Frontal cortex (tissue), 4 donors: ENCODE data around the gene ADM2. TPM values are rescaled to one million over a fixed set of nuclear protein-coding genes. Genes with fewer than 3 reads are reported as not detected.

Experiments used
- DNase-seq, 2 donors: peaks; one replicate each; pipeline ENCODE4 v3.0.0; 2012; ENCODE audit warnings: low spot score in 2 of 2
- FAIRE-seq: peaks from 2 replicates; lab custom pipeline; 2012; peaks lifted over from hg19 to GRCh38; lab: Jason Lieb, UNC
- total RNA-seq: library from RNA; depleted of rRNA; stranded (reverse); fragments of >200 nt; gene quantifications from one replicate; pipeline ENCODE4 v1.2.3, GENCODE V29; 2014
- donor health status: control.
- donor health status: control.
- donor health status: control.

ADM2 gene
- total RNA-seq, 1 donor from 2014 or later: not detected

- DNase-seq (no peak), FAIRE-seq (no peak)
Observed at GRCh38 chr22:50465066-50465930, 16.0 kb upstream of the ADM2 start.

DNA sequence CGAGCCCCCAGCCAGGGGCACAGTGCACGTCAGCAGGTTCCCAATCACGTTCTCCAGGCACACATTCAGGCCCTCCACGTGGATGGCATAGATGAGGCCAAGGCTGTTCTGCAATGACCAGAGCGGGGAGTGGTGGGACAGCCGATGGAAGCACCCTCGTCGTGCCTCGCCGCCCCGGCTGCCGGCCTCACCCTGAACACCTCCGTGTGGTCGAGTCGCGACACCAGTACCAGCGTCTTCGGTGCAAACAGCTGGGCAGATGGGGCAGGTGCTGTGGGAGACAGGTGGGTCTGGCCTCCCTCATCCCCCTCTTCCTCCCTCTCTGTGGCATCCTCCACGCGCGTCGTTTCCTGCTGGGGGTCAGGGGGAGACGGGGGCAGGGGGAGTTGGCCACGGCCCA is 14.0 kb upstream of the ADM2 start:
- FAIRE-seq (no peak), DNase-seq (no peak)

- no peak for DNase-seq
- no peak for FAIRE-seq
Observed at GRCh38 chr22:50467773-50468440, 13.4 kb upstream of the ADM2 start.

GRCh38 chr22:50468626-50469025 is 12.7 kb upstream of the ADM2 start:
- DNase-seq: no peak
- FAIRE-seq: no peak

DNA sequence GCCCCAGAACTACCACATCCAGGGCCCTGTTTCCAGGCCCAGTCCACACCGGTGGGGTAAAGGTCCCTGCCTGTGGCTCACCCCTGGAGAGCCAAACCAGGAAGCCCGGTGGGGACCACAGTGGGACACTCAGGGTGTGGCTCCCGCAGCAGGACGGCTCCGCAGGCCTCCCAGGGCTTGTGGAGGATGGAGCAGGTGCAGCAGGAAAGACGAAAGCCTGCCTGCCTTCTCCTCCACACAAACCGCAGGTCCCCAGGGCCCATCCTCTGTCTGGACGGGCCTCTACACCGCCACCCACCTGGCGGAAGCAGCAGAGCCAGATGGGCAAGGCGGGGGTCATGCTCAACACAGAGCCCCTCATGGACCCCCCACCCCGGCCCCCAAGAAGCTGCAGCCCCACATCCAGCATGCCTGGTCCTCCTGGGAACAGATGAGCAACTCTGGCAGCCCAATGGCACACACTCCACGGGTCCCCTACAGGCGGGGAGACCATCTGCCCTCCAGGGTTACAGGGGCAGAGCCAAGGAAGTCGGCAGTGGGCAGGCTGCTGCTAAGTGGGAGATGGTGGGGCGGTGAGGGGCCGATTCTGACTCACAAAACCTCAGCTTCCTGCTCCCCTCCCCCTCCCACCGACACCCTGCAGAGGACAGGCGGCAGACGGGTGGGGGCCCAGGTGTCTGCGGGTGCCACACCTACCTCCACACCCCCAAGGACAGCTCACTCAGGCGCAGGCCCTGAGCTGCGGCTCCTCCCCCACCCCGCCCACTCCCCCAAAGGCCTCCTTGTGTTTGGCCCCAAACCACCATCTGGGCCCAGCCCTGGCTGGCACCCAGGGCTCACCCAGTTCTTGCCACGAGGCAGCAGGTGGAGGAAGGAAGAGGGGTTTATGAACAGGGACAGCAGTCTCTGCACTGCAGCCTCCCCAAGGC is 11.7 kb upstream of the ADM2 start:
- FAIRE-seq: no peak
- peak in 1 of 2 donors; percentile 60 for DNase-seq

DNA sequence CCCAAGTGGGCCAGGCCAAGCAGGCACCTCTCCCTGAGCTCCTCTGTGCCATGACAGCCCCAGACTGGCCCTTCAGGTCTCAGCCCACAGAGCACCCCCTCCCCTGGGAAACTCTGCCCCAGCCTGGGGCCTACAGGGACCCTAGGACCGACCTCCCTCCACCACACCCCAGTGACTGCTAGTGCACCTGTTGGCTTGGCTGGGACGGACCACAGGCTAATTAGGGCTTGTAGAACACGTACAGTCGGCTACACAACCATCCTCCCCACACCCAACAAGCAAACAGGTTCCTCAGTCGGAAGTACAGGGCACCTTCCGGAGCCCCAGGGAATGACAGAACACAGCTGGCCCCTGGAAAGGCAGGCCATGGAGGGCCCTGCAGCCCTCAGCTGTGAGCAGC is 10.9 kb upstream of the ADM2 start:
- FAIRE-seq (no peak), DNase-seq (no peak)

DNA sequence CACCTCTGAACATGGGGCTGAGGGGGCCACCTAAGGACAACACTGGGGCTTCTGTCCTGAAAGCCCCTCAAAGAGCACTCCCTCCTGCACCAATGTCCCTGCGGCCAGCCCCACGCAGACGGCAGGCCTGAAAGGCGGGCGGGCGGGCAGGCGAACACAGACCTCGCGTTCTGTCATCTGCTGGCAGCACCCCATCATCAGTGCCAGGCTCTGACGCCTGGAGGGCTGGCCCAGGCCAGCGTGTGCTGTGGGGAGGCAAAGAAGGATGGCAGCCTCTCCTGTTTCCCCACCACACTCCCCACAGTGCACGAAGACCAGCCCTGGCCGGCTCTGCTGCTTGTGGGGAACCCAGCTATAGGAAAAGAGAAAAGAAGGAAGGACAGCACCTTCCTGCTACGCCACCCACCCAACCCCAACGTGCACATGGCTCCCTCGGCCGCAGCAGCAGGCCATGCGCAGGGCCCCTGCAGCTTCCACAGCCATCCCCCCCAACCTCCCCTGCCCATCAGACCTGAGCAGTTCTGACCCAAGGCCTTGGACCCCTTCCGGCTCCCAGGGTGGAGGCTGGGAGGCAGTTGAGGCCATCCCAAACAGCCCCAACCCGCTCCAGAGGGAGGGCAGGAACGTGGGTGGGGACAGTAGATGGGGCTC is 10.0 kb upstream of the ADM2 start:
- no peak for FAIRE-seq

DNA sequence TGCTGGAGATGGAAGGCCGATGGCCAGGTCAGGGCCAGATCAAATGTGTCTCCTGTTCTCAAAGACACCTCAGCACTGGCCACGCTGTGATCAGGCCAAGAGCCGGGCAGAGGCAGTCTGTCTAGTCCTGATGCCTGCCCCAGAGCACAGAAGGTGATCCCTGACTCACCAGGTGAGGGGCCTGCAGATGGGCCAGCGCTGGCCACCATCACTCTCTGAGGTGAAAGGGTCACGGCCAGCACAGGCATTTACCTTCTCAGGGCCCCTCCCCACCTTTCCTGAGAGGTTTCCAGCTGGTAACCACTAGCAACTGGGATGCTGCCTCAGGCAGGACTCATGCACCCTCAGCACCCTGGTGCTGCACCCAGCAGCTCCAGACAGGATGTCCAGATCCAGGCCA is 9.4 kb upstream of the ADM2 start:
- no peak for DNase-seq
- no peak for FAIRE-seq

More for the DNA sequence above, 10.0 kb upstream of the ADM2 start:
- peak; percentile 70 to 79 for DNase-seq

DNA sequence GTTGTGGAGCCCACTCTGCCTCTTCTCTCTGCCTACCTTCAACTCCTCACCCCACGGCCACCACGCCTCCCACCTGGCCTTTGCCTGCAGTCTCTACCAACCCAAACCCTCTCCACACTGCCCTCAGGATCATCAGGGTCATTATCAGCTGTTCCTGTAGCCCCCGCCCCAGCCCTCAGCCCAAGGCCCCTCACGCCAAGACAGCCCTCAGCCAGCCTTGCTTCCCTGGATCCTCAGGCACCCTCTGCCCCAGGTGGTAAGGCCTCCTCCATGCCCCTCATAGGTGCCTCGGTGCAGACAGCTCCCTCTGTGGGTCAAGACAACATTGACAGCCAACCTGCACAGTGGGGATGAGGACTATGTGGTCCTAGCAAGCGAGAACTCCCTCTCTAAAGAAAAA is 8.3 kb upstream of the ADM2 start:
- no peak for DNase-seq
- FAIRE-seq: no peak

GRCh38 chr22:50473855-50474671 is 7.3 kb upstream of the ADM2 start:
- DNase-seq: peak in 1 of 2 donors; percentile 68
- FAIRE-seq: no peak

GRCh38 chr22:50474710-50475651 is 6.4 kb upstream of the ADM2 start, which contains the start of gene SBF1:
TSS of gene SBF1 (minus strand) at chr22:50475035. CDS start at chr22:50474840, 195 bp downstream.
- DNase-seq: peak; percentile 100
- FAIRE-seq: no peak

DNA sequence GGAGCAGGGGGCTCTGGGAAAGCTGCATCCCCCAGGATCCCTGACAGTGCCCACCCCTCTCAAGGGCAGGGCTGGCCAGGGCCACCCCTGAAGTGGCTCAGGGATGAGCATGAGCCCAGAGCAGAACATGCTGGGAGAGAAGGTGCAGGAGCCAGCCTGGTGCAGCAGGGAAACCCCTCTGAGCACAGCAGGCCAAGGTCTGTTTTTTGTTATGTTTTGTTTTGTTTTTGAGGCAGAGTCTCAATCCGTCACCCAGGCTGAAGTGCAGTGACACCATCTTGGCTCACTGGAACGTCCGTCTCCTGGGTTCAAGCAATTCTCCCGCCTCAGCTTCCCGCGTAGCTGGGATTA is 5.7 kb upstream of the ADM2 start:
- no peak for FAIRE-seq
- DNase-seq: no peak

GRCh38 chr22:50476868-50477267 is 4.5 kb upstream of the ADM2 start:
- DNase-seq: no peak
- no peak for FAIRE-seq

- DNase-seq (no peak), FAIRE-seq (no peak)
Observed at GRCh38 chr22:50477923-50478322, 3.4 kb upstream of the ADM2 start.

DNA sequence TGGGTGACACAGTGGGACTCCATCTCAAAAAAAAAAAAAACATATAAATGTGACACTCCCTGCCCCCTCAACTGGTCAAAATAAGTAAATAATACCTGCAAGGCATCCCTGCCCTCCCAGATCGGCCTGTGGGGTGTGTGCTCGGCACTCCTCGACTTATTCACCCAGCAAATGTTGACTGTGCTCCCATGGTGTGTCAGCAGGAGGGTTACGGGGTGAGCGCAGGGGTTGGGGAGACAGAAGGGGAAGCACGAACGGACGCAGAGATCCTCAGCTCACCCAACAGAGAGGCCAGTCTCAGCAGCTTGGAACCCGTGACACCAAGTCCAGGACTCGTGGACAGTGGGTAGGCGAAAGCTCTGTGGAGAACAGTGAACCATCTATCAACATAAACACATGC is 1.6 kb upstream of the ADM2 start:
- FAIRE-seq: no peak
- DNase-seq: no peak

DNA sequence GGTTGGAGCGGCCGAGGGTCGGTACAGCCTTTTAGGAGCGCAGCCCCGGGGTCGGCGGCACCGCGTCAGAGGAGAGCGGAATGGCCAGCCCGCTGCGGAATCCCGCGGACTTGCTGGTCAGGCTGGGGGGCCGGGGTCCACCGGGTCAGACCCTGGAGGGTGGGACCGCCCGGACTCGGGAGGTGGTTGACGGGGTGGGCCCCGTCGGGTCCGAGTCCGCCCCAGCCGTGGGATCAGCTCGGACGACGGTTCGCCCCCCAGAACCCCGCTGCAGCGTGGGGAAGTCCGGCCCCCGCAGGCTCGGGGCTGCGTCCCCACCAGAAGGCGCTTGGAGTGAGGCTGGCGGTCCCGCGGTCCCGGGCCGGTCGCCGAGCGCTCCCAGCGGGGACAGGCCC is 301 bp upstream of the ADM2 start:
- no peak for DNase-seq
- FAIRE-seq: no peak

- FAIRE-seq: no peak
- DNase-seq: no peak
Observed at GRCh38 chr22:50482107-50483074, 1.0 kb downstream of the ADM2 start.
